ENCODE results near the gene SLC5A8.

SLC5A8 gene

DNA sequence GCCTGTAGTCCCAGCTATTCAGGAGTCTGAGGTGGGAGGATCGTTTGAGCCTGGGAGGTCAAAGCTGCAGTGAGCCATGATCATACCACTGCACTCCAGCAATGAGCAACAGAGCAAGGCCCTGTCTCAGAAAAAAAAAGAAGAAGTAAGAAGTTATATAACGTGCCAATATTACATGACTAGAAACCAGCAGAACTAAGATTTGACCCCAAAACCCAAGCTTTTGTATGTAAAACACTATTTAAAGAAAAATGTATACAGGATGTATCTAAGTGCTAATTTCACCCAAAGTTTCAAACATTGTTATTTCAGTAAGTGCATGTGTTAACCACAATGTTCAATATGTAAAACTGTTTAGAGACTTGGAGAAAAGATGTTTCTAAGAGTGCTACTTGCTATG lies 94.7 kb downstream of the SLC5A8 start:
- no peak overlapping the region for H2AFZ ChIP-seq (ENCODE audit: low read depth)
- H3K79me2 ChIP-seq (ENCODE audit: insufficient read depth, low read depth): no peaks in the 10 kb centered on the region
- no peak overlapping the region for H3K27ac ChIP-seq
- TF ChIP-seq, protein P1, sequence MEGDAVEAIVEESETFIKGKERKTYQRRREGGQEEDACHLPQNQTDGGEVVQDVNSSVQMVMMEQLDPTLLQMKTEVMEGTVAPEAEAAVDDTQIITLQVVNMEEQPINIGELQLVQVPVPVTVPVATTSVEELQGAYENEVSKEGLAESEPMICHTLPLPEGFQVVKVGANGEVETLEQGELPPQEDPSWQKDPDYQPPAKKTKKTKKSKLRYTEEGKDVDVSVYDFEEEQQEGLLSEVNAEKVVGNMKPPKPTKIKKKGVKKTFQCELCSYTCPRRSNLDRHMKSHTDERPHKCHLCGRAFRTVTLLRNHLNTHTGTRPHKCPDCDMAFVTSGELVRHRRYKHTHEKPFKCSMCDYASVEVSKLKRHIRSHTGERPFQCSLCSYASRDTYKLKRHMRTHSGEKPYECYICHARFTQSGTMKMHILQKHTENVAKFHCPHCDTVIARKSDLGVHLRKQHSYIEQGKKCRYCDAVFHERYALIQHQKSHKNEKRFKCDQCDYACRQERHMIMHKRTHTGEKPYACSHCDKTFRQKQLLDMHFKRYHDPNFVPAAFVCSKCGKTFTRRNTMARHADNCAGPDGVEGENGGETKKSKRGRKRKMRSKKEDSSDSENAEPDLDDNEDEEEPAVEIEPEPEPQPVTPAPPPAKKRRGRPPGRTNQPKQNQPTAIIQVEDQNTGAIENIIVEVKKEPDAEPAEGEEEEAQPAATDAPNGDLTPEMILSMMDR (conservative IDR thresholded peaks at IDR 0.05; ENCODE audit: low read depth, low read length): no peak
- no peak overlapping the region for H3K4me3 ChIP-seq (IDR thresholded peaks at IDR 0.05; ENCODE audit: insufficient read depth, low read depth, low read length)
- no peaks in the 10 kb centered on the region for H3K36me3 ChIP-seq (ENCODE audit: insufficient read depth)
- H3K4me1 ChIP-seq (ENCODE audit: low read depth, poor library complexity, severe bottlenecking): no peaks in the 10 kb centered on the region
- no peak overlapping the region for H3K9ac ChIP-seq
- no peaks in the 10 kb centered on the region for H3K27me3 ChIP-seq (ENCODE audit: insufficient read depth, low read depth)
- H4K20me1 ChIP-seq (ENCODE audit: insufficient read depth): no peaks in the 10 kb centered on the region
- no peak overlapping the region for H3K4me2 ChIP-seq

DNA sequence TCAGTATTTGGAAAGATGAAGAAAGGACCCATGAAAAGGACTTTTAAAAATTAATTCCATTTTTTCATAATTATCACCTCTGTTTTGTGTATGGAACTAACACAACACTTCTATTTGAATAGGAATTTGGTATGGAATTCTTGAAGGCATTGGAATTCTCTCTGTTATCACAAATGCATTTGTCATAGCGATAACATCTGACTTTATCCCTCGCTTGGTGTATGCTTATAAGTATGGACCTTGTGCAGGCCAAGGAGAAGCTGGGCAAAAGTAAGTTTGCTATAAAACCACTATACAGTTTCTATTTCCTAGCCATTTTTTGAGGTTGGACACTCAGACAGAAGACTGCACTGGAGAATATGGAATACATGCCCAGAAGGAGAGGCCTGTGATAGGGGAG lies 98.6 kb downstream of the SLC5A8 start:
- Histone ChIP-seq H4K20me1 (ENCODE audit: insufficient read depth) (no peaks in the 10 kb centered on the region), H2AFZ (ENCODE audit: low read depth) (no peak overlapping the region), H3K36me3 (ENCODE audit: insufficient read depth) (no peaks in the 10 kb centered on the region), H3K27me3 (ENCODE audit: insufficient read depth, low read depth) (no peaks in the 10 kb centered on the region), H3K4me1 (ENCODE audit: low read depth, poor library complexity, severe bottlenecking) (no peaks in the 10 kb centered on the region), H3K4me3 (IDR thresholded peaks at IDR 0.05; ENCODE audit: insufficient read depth, low read depth, low read length) (no peak overlapping the region), H3K79me2 (ENCODE audit: insufficient read depth, low read depth) (no peaks in the 10 kb centered on the region), H3K27ac (no peak overlapping the region), H3K4me2 (no peak overlapping the region), H3K9ac (no peak overlapping the region)
- TF ChIP-seq, protein P1 (conservative IDR thresholded peaks at IDR 0.05; ENCODE audit: low read depth, low read length): no peak

DNA sequence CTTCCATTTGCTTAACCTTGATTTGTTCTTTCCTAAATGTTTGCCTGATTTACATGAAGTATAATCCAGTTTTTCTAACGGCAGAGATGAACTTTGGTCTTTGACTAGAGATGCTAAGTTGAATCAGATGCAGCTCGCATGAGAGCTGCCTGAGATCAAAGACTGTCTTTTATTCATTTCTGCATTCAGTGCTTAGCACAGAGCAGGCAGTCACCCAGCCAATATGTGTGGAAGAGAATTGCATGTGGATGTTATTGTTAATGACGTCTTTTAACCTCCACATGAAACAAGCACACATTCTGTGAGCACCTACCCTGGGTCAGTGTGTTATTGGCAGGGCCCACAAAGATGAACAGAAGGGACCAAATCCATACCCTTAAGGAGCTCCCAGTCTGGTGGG lies 99.2 kb downstream of the SLC5A8 start:
- H3K27me3 ChIP-seq (ENCODE audit: insufficient read depth, low read depth): no peaks in the 10 kb centered on the region
- no peak overlapping the region for H3K9ac ChIP-seq
- no peak overlapping the region for H3K27ac ChIP-seq
- H2AFZ ChIP-seq (ENCODE audit: low read depth): no peak overlapping the region
- no peaks in the 10 kb centered on the region for H3K4me1 ChIP-seq (ENCODE audit: low read depth, poor library complexity, severe bottlenecking)
- no peak overlapping the region for H3K4me3 ChIP-seq (IDR thresholded peaks at IDR 0.05; ENCODE audit: insufficient read depth, low read depth, low read length)
- no peaks in the 10 kb centered on the region for H3K79me2 ChIP-seq (ENCODE audit: insufficient read depth, low read depth)
- H3K36me3 ChIP-seq (ENCODE audit: insufficient read depth): no peaks in the 10 kb centered on the region
- H4K20me1 ChIP-seq (ENCODE audit: insufficient read depth): no peaks in the 10 kb centered on the region
- TF ChIP-seq, protein P1 (conservative IDR thresholded peaks at IDR 0.05; ENCODE audit: low read depth, low read length): no peak
- H3K4me2 ChIP-seq: no peak overlapping the region

DNA sequence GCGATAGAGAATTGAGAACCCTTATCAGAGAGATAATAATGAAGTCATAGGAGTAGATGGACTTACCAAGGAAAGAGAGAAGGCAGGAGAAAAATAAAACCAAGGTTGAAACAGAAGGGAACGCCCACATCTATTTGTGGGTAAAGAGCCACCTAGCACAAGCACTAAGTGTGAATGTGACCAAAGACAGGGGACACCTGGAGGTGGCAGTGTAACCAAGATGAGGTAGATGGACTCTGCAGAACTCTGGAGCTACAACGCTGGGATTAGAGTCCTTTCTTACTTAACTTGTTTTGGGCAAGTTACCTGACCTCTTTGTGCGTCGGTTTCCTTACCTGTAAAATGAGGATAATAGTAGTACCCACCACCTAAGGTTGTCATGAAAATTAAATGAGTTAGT lies 101.9 kb downstream of the SLC5A8 start:
- Histone ChIP-seq H3K4me3 (IDR thresholded peaks at IDR 0.05; ENCODE audit: insufficient read depth, low read depth, low read length) (no peak overlapping the region), H3K27me3 (ENCODE audit: insufficient read depth, low read depth) (no peaks in the 10 kb centered on the region), H3K4me1 (ENCODE audit: low read depth, poor library complexity, severe bottlenecking) (no peaks in the 10 kb centered on the region), H3K36me3 (ENCODE audit: insufficient read depth) (no peaks in the 10 kb centered on the region), H2AFZ (ENCODE audit: low read depth) (no peak overlapping the region), H3K79me2 (ENCODE audit: insufficient read depth, low read depth) (no peaks in the 10 kb centered on the region), H4K20me1 (ENCODE audit: insufficient read depth) (no peaks in the 10 kb centered on the region), H3K27ac (no peak overlapping the region), H3K4me2 (no peak overlapping the region), H3K9ac (no peak overlapping the region)
- TF ChIP-seq, protein P1 (conservative IDR thresholded peaks at IDR 0.05; ENCODE audit: low read depth, low read length): no peak
